DOHH2 (cell line): ENCODE results near the gene TDRD15.

Experiments
- CTCF ChIP-seq: fragments of 200-600 bp; sonication (generic); IDR thresholded peaks from one replicate; pipeline ENCODE4 v1.5.1; 2014; ENCODE audit warnings: antibody characterized with exemption, mild to moderate bottlenecking, low read depth, low read length; ENCODE audit not compliant: poor library complexity, severe bottlenecking
- EZH2phosphoT487 ChIP-seq: fragments of 200-600 bp; sonication (generic); IDR thresholded peaks from 2 replicates; pipeline ENCODE4 v1.6.1; 2017; ENCODE audit warnings: borderline replicate concordance, mild to moderate bottlenecking, antibody characterized with exemption, low read length, moderate library complexity, mixed read lengths

GRCh38 chr2:21162615-21162878 is 38.8 kb downstream of the TDRD15 start:
- no peak for TF ChIP-seq CTCF
- no peak for TF ChIP-seq EZH2phosphoT487
